ENCODE measurements around the gene FNDC3B.
A peak's percentile ranks its signal among the peaks of the same experiment; 100 is the strongest.

The FNDC3B gene

GRCh38 chr3:172321035-172321434 lies 281.7 kb downstream of the FNDC3B start:
- DNase-seq, result no peak

GRCh38 chr3:172323894-172324610 lies 284.7 kb downstream of the FNDC3B start:
- no peak for DNase-seq

- DNase-seq, result no peak
These were observed 285.3 kb downstream of the FNDC3B start for GRCh38 chr3:172324611-172325203.

GRCh38 chr3:172325461-172325860 lies 286.1 kb downstream of the FNDC3B start:
- DNase-seq, result no peak

GRCh38 chr3:172326993-172327392 lies 287.6 kb downstream of the FNDC3B start:
- no peak for DNase-seq

GRCh38 chr3:172328282-172328681 lies 288.9 kb downstream of the FNDC3B start:
- no peak for DNase-seq

GRCh38 chr3:172329070-172329469 lies 289.7 kb downstream of the FNDC3B start:
- DNase-seq, result no peak

GRCh38 chr3:172330413-172330812 lies 291.0 kb downstream of the FNDC3B start:
- DNase-seq, result no peak

- DNase-seq, result peak; percentile 56
These were observed 293.1 kb downstream of the FNDC3B start for GRCh38 chr3:172332256-172333041.

GRCh38 chr3:172333042-172333377 lies 293.6 kb downstream of the FNDC3B start:
- DNase-seq, result no peak

GRCh38 chr3:172333692-172334457 lies 294.5 kb downstream of the FNDC3B start:
- DNase-seq, result no peak

GRCh38 chr3:172334671-172335207 lies 295.4 kb downstream of the FNDC3B start:
- no peak for DNase-seq

GRCh38 chr3:172339892-172340291 lies 300.5 kb downstream of the FNDC3B start:
- DNase-seq, result no peak

- DNase-seq, result no peak
These were observed 301.2 kb downstream of the FNDC3B start for GRCh38 chr3:172340583-172340982.

GRCh38 chr3:172341482-172342059 lies 302.2 kb downstream of the FNDC3B start:
- DNase-seq, result peak; percentile 64

GRCh38 chr3:172342097-172342659 lies 302.8 kb downstream of the FNDC3B start:
- DNase-seq, result no peak

- DNase-seq, result no peak
These were observed 303.7 kb downstream of the FNDC3B start for GRCh38 chr3:172343117-172343516.

GRCh38 chr3:172343979-172344378 lies 304.6 kb downstream of the FNDC3B start:
- DNase-seq, result no peak

GRCh38 chr3:172346161-172346560 lies 306.8 kb downstream of the FNDC3B start:
- DNase-seq, result no peak

GRCh38 chr3:172347895-172348679 lies 308.7 kb downstream of the FNDC3B start:
- DNase-seq, result peak; percentile 35

GRCh38 chr3:172351895-172352466 lies 312.6 kb downstream of the FNDC3B start:
- DNase-seq, result no peak

Measured in NCI-H774 (cell line).